Astrocyte (in vitro differentiated cells and primary cell): ENCODE results near the gene TMC5. TPM values are rescaled to one million over a fixed set of nuclear protein-coding genes. Genes with fewer than 3 reads are reported as not detected.

Experiments
- DNase-seq: peaks from one replicate; pipeline ENCODE4 v3.0.0-alpha.2; 2010; ENCODE audit warnings: low read depth
- FAIRE-seq: peaks from 2 replicates; lab custom pipeline; 2011; peaks lifted over from hg19 to GRCh38; lab: Jason Lieb, UNC
- H2AFZ ChIP-seq: 2 replicates; pipeline ENCODE4 v1.6.0; 2012; ENCODE audit warnings: low read depth, low read length, inconsistent platforms
- H3K27ac ChIP-seq: 2 replicates; pipeline ENCODE4 v1.5.1; 2011; ENCODE audit warnings: low read depth, low read length, inconsistent platforms
- H3K27me3 ChIP-seq: 2 replicates; pipeline ENCODE4 v1.6.0; 2011; ENCODE audit warnings: low read length, inconsistent platforms; ENCODE audit not compliant: insufficient read depth
- H3K36me3 ChIP-seq: 2 replicates; pipeline ENCODE4 v1.5.1; 2011; ENCODE audit warnings: low read length, inconsistent platforms; ENCODE audit not compliant: insufficient read depth
- H3K4me1 ChIP-seq: 2 replicates; pipeline ENCODE4 v1.5.1; 2011; ENCODE audit warnings: low read length, inconsistent platforms; ENCODE audit not compliant: insufficient read depth
- H3K4me2 ChIP-seq: 2 replicates; pipeline ENCODE4 v1.6.0; 2012; ENCODE audit warnings: low read length, inconsistent platforms
- H3K4me3 ChIP-seq: 2 replicates; pipeline ENCODE4 v1.5.1; 2011; ENCODE audit warnings: low read depth, mild to moderate bottlenecking, low read length, inconsistent platforms; ENCODE audit not compliant: insufficient read depth
- H3K79me2 ChIP-seq: 2 replicates; pipeline ENCODE4 v1.6.0; 2012; ENCODE audit warnings: mild to moderate bottlenecking, low read length, inconsistent platforms; ENCODE audit not compliant: insufficient read depth
- H3K9ac ChIP-seq: 2 replicates; pipeline ENCODE4 v1.6.0; 2012; ENCODE audit warnings: mild to moderate bottlenecking, low read length, inconsistent platforms
- H3K9me3 ChIP-seq: 2 replicates; pipeline ENCODE4 v1.5.1; 2012; ENCODE audit warnings: low read depth, mild to moderate bottlenecking, low read length, inconsistent platforms; ENCODE audit not compliant: insufficient read depth
- H4K20me1 ChIP-seq: 2 replicates; pipeline ENCODE4 v1.6.0; 2012; ENCODE audit warnings: low read length, inconsistent platforms; ENCODE audit not compliant: insufficient read depth
- H3K27ac Mint-ChIP-seq: one replicate; pipeline ENCODE4 v1.8.0; 2021; ENCODE audit warnings: mild to moderate bottlenecking, mixed read lengths; ENCODE audit not compliant: unreplicated experiment
- H3K27me3 Mint-ChIP-seq: one replicate; pipeline ENCODE4 v1.8.0; 2021; ENCODE audit warnings: low read depth, mixed read lengths; ENCODE audit not compliant: unreplicated experiment
- H3K36me3 Mint-ChIP-seq: one replicate; pipeline ENCODE4 v1.8.0; 2021; ENCODE audit warnings: low read depth, mixed read lengths; ENCODE audit not compliant: unreplicated experiment
- H3K4me1 Mint-ChIP-seq: one replicate; pipeline ENCODE4 v1.8.0; 2021; ENCODE audit warnings: low read depth, mixed read lengths; ENCODE audit not compliant: unreplicated experiment
- H3K4me3 Mint-ChIP-seq: one replicate; pipeline ENCODE4 v1.8.0; 2021; ENCODE audit warnings: mild to moderate bottlenecking, moderate library complexity, mixed read lengths; ENCODE audit not compliant: unreplicated experiment
- H3K9me3 Mint-ChIP-seq: one replicate; pipeline ENCODE4 v1.8.0; 2021; ENCODE audit warnings: mild to moderate bottlenecking, mixed read lengths; ENCODE audit not compliant: unreplicated experiment
- EZH2 ChIP-seq: IDR thresholded peaks from 2 replicates; pipeline ENCODE4 v1.6.1; 2012; ENCODE audit warnings: mild to moderate bottlenecking, low read length, inconsistent platforms; ENCODE audit not compliant: insufficient read depth
- total RNA-seq: library from RNA; stranded (reverse); gene quantifications from 2 replicates; pipeline ENCODE4 v1.2.1, GENCODE V29; 2021
- TF ChIP-seq, protein P1 (sequence below): IDR thresholded peaks from 2 replicates; pipeline ENCODE4 v1.5.1; 2011; ENCODE audit warnings: low read depth, mild to moderate bottlenecking, inconsistent platforms, low read length, moderate library complexity; ENCODE audit not compliant: insufficient read depth

The TMC5 gene
- total RNA-seq, 1 donor from 2014 or later: 0.11 TPM

DNA sequence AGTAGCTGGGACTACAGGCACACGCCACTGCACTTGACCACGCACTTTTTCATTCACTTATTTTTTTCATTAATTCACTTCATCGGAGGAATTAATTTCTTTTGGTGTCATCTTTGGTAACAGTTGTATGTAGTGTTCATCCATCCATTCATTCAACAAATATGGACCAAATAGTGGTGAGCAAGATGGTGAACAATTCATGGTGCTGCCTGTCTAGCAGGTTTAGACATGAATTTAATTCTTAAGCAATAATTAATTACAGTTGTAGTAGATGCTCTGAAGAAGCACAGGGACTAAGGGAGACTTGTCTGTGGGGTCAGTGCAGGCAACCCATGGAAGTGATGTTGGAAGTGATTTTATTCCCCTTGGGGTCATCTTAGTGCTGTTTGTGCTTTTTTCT lies 81.8 kb downstream of the TMC5 start:
- Histone ChIP-seq H3K79me2 (no peaks in the 10 kb centered on the region), H3K27me3 (no peaks in the 10 kb centered on the region), H3K4me3 (no peak overlapping the region), H3K4me2 (no peak overlapping the region), H3K27ac (no peak overlapping the region), H3K4me1 (no peaks in the 10 kb centered on the region), H2AFZ (no peak overlapping the region), H3K36me3 (peaks cover 20% of the 10 kb centered on the region), H3K9ac (no peak overlapping the region), H4K20me1 (peaks cover 23% of the 10 kb centered on the region), H3K9me3 (no peaks in the 10 kb centered on the region)
- H3K4me3 Mint-ChIP-seq: no peak overlapping the region
- DNase-seq (no peak), FAIRE-seq (no peak)
- TF ChIP-seq, protein P1, sequence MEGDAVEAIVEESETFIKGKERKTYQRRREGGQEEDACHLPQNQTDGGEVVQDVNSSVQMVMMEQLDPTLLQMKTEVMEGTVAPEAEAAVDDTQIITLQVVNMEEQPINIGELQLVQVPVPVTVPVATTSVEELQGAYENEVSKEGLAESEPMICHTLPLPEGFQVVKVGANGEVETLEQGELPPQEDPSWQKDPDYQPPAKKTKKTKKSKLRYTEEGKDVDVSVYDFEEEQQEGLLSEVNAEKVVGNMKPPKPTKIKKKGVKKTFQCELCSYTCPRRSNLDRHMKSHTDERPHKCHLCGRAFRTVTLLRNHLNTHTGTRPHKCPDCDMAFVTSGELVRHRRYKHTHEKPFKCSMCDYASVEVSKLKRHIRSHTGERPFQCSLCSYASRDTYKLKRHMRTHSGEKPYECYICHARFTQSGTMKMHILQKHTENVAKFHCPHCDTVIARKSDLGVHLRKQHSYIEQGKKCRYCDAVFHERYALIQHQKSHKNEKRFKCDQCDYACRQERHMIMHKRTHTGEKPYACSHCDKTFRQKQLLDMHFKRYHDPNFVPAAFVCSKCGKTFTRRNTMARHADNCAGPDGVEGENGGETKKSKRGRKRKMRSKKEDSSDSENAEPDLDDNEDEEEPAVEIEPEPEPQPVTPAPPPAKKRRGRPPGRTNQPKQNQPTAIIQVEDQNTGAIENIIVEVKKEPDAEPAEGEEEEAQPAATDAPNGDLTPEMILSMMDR: no peak
- TF ChIP-seq EZH2: no peak
- no peaks in the 10 kb centered on the region for H3K4me1 Mint-ChIP-seq
- peaks cover 9% of the 10 kb centered on the region for H3K36me3 Mint-ChIP-seq
- no peaks in the 10 kb centered on the region for H3K27me3 Mint-ChIP-seq
- H3K9me3 Mint-ChIP-seq: no peaks in the 10 kb centered on the region
- H3K27ac Mint-ChIP-seq: no peak overlapping the region

DNA sequence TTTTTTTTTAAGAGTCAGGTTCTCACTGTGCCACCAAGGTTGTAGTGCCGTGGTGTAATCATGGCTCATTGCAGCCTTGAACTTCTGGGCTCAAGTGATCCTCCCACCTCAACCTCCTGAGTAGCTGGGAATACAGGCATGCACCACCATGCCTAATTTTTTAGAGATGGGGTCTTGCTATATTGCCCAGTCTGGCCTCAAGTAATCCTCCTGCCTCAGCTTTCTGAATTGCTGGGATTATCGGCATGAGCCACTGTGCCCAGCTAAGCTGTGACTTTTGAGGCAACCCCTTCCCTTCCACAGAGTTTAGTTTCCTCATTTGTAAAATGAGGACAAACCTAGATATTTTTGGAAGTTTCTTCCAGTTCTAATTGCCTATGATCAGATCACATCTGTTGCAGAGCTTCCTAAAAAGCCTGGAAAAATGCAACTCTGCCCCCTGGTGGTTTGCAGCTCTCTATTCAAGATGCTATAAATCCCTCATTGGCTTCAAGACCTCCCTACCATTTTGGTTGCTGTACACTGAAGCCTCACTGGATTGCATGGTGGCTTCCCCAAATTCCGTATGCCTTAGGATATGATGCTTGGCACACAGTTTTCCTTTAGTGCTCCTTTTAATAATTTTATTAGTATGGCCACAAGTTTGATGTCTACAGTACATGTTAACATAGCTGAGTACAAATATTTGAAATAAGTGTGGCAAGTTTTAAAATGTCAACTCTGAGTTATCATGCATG lies 84.9 kb downstream of the TMC5 start:
- no peak for FAIRE-seq

More for the DNA sequence above, 84.9 kb downstream of the TMC5 start:
- no peak for TF ChIP-seq EZH2
- TF ChIP-seq, protein P1: peak; percentile 85
- Histone ChIP-seq H3K9ac (no peak overlapping the region), H2AFZ (no peak overlapping the region), H3K4me1 (peaks cover 3% of the 10 kb centered on the region), H3K4me2 (no peak overlapping the region), H3K27ac (no peak overlapping the region), H3K27me3 (no peaks in the 10 kb centered on the region), H4K20me1 (peaks cover 35% of the 10 kb centered on the region), H3K79me2 (no peaks in the 10 kb centered on the region), H3K4me3 (no peak overlapping the region), H3K9me3 (no peaks in the 10 kb centered on the region), H3K36me3 (peaks cover 29% of the 10 kb centered on the region)
- H3K36me3 Mint-ChIP-seq: peaks cover 13% of the 10 kb centered on the region
- no peaks in the 10 kb centered on the region for H3K4me1 Mint-ChIP-seq
- H3K27me3 Mint-ChIP-seq: no peaks in the 10 kb centered on the region
- peak; percentile 43 for DNase-seq
- H3K27ac Mint-ChIP-seq: no peak overlapping the region
- H3K4me3 Mint-ChIP-seq: no peak overlapping the region
- H3K9me3 Mint-ChIP-seq: no peaks in the 10 kb centered on the region
